Forelimb muscle (tissue), 1 donor: ENCODE measurements around the gene HIVEP3. TPM values are rescaled to one million over a fixed set of nuclear protein-coding genes. Genes with fewer than 3 reads are reported as not detected.

Source experiments
- DNase-seq: peaks from one replicate; pipeline ENCODE4 v3.0.0-alpha.2; 2013; ENCODE audit warnings: low read depth
- polyA plus RNA-seq: library from polyadenylated mRNA; unstranded; fragments of 120-200 nt; gene quantifications from one replicate; pipeline ENCODE4 v1.2.1, GENCODE V29; 2013; ENCODE audit not compliant: insufficient read length

Gene HIVEP3
- polyA plus RNA-seq, 1 donor, result 2.1 TPM

DNA sequence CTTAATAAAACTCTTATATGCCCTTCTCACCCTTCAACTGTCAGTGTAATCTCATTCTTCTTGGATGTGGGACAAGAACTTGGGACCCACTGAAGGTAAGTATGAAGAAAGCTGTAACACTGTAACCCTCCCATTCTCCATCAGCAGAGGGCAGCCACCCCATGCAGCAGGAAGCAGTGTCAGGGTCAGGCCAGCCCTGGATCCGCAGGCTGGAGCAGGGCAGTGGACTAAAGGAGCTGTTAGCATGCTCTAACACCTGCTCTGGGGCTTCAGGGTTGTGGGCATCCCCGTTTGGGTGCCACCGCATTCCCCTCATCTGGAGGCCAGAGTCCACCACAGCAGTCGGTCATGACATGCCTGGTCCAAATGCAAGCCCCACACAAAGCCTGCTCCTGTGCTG is 156.5 kb downstream of the HIVEP3 start:
- DNase-seq, result no peak

- DNase-seq, result no peak
These were observed 159.7 kb downstream of the HIVEP3 start for GRCh38 chr1:41758904-41759548.

- no peak for DNase-seq
These were observed 160.2 kb downstream of the HIVEP3 start for GRCh38 chr1:41758500-41758899.

DNA sequence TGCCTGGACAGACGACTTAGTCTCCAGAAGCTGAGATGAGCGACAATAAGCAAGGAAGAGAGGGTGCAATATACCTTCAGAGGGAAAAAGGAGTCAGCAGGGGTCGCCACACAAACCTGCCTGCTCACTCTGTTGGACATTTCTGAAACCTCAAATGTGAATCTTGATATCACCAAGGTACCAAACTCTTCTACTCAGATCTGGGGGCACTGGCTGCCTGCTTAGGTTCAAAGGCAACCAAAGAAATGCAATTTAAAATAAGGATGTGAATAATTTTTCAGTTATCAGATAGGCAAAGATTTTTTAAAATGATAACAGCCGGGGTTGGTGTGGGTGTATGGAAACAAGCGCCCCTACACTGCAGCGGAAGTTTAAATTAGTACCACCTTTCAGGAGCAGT is 164.2 kb downstream of the HIVEP3 start:
- no peak for DNase-seq

DNA sequence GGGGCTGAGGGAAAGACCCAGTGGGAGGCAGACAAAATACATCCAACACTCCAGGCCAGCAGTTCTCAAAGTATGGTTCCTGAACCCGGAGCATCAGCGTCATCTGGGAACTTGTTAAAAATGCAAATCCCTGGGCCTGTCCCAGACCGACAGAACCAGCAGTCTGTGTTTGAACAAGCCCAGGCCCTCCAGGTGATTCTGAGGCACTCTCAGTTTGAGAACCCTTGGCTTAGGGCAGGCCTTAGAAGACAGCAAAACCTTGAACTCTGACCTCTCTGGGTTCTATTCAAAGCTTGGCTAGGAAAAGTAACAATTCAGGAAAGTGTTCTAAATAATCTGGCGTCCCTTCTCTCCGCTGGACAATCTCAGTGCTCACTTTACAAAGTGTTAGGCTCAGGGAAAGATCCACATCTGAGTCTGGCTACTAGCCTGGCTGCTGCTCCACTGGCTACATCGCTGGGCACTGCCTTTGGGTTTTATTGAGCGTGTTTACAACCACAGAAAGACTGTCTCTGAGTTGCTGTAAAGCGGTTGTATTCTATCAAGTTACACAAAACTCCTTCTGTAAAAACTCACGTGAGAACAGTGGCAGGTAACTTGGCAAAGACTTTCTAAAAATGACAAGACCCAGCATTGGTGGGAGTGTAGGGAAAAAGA is 166.1 kb downstream of the HIVEP3 start:
- DNase-seq, result no peak

- DNase-seq, result no peak
These were observed 166.8 kb downstream of the HIVEP3 start for GRCh38 chr1:41751804-41752513.

DNA sequence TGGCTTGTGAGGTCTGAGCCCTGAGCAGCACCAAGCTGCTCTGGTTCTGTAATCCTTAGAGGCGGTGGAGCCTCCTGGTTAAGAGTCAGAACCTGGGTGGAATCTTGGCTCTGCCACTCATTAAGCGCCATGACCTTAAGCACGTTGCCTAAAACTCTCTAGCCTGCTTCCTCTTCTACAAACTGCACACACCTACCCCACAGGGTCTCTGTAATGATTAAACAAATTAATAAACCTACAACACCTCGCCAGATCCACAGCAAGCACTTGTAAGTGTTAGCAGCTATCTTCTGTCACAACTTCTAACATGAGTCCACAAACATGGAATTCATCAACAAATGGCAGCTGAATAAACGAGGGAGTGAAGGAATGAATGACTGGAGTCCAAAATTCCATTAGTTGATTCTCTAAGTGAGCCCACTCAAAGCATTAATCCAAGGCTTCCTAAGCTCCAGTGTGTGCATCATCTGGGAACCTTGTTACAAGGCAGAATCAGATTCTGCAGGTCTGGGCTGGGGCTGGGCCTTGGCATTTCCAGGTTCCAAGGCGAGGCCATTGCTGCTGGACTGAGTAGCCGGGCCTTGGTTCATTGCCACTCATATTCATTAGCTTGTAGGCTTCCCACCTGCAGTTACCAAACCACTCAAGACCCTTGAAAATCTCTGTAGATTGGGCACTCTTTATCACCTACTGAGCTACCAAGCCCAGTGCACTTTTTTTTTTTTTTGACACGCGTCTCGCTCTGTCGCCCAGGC is 168.6 kb downstream of the HIVEP3 start:
- no peak for DNase-seq

GRCh38 chr1:41745022-41745421 is 173.7 kb downstream of the HIVEP3 start:
- DNase-seq, result no peak

GRCh38 chr1:41743366-41743765 is 175.4 kb downstream of the HIVEP3 start:
- no peak for DNase-seq

DNA sequence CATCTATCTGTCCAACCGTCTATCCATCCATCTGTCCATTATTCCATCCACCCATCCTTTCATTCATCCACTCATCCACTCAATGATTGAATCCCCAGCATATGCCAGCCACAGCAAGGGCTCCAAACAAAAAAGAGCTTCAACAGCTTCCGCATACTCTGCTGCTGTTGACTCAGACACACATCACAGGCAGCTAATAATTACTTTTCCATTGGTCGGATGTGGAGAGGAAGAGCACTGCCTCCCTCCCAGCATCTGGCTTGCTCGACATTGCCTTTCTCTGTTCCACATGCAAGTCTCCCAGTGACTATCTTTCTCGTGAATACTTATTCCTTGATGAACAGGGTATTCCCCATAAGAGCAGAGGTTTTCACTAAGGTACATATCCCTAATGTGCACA is 176.5 kb downstream of the HIVEP3 start:
- DNase-seq, result no peak

DNA sequence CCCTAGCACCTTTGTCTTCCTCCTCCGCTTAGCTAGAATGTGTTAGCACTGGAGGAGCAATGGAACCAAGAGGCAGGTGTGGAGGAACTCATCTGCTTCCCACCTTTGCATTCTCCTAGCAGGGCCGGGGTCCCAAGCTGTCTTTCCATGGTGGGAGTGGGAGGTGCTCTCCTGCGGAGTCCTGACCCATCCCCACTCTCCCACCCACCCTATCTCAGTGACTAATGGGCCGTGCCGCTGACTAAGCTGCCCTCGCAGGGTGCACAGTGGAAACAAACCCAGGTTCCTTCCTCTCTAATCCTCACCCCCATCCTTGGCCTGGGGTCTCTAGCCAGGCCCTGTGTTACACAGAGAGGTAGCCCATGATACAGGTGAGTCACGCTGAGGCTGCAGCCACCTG is 177.5 kb downstream of the HIVEP3 start:
- no peak for DNase-seq

DNA sequence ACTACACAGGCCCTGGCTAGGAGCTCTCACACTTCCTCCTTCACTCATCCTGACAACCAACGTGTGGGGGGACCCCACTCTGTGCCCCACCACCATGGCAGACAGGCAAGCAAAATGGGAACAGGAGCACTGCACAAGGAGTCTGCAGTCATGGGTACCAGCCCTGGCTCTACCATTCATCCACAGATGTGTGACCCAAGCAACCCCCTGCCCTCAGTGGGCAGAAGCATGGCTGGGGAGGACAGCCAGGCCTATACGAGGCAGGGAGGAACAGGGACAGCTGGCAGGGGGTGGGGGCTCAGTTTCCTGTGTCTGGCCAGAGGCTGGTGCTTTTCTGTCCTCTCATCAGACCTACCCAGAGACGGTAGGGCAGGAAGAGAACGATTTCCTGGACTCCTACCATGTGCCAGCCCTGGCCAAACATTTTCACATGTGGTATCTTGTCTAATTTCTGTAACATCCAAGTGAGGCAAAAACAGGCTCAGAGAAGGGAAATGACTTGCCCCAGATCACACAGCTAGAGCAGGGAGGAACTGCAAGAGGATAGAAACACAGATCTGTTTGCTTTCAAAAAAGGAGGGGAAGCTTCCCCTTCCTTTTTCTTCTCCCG is 178.0 kb downstream of the HIVEP3 start:
- no peak for DNase-seq

- no peak for DNase-seq
These were observed 178.7 kb downstream of the HIVEP3 start for GRCh38 chr1:41740058-41740457.

DNA sequence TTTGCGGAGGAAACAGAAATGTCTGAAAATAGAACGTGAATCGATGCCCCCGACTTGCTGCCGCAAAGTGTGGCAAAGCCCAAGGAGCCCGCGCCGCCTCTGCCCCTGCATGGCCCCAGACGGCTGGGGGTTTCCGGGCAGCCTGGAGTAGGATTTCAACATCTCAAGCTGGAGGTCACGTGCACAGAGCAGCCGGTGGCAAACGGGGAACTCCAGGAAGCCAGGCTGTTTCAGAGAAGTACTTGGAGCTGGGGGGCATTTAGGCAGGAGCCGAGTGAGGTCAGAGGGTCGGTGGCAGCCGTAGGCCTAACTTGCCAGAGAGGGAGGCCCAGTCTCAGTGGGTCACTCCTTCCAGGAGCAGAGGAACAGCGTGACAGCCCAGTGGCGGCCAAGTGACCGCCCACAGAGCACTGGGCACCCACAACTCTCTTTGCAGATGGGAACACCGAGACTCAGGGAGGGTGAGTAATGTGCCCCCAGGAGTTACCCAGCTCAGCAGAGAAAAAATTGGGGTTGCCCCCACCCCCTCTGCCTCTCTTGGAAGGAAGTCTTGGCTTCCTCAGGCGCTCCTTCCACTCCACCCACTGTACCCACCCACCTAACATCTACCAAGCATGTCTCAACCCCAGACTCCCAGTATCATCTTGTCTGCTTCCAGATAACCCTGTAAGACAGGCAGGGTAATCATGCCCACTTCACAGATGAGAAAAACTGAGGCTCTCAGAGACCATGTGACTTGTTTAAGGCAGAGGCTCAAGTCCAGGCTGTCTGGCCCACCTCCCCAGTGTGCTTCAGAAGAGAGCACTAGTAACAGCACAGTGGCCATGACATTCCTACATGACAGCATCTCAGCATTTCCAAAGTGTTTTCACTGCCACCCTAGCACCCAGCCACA is 179.4 kb downstream of the HIVEP3 start:
- no peak for DNase-seq

DNA sequence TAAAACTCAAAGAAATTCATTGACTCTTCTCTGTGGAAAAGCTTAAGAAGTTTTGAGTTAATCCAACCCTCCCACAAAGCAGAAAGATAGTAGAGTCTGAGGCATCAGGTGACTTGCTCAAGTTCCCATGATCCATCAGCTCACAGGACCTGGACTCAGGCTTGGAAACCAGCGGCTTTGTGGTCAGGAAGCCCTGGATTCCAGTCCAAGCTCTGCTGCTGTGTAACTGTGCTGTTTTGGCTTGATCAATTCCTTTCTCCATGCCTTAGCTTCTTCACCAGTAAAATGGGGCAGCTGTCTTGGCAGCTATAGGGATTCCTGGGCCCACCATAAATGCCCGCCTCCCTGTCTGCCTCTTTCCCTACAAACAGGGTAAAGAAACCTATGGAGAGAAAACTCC is 180.2 kb downstream of the HIVEP3 start:
- DNase-seq, result no peak

DNA sequence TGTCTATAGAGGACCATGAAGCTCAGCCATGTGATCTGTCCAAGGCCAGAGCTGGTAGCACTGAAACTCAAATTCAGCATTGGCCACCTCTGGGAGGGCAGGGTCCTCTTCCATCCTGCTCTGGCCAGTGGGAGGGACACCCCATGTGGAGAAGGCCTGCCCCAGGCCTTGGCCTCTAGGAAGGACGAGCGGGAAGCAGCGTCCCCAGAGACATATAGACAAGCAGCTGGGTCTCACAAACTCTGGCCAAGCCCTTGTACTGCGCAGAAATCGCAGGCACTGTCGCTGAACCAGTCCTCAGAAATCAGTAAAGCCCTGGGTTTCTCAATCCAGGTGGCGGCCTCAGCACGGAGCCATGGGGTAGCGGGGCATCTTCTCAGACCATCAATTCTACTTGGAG is 180.7 kb downstream of the HIVEP3 start:
- DNase-seq, result no peak

DNA sequence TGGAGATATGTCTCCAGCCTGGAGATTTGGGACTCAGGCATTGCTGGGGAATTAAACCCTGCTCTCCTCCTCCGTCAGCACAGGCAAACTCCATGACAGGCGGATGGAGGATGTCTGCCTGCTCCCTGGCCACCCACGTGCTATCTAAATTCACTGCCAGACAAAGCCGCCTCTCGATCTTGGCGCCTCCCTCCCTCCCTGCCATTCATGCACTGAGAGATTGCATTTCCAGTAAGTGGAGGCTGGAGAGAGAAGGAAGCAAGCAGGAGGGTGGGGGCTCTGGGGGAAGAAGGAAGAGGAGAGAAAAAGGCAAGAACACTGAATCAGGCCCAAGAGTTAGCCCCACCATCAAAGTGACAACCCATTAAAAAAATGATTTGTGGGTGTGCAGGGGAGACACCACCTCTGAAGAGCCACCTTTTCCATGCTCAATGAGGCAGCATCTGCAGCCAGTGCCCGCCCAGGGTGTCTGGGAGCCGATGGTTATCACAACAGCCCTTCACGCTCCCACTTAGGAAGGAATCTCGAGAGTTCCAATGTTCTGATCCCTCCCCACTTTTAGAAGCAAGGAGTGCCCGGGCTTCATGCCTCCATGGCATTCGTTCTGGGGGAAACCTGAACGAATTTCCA is 183.0 kb downstream of the HIVEP3 start:
- no peak for DNase-seq

DNA sequence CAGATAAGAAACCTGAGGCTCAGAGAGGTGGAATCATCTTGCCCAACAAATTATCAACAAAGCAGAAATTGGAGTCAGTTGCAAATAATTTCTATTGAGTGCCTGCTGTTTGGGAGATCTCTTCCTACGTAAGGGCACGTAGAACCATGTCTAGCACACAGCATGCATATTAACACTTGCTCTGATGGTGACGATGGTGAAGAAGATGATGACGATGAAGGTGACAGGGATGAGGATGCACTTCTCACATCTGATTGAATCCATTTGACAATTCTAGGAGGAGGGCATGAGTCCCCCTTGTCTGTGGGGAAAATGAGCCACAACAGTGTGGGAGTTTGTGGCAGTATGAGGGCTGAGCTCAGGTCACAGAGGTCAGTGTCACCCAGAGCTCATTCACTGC is 183.6 kb downstream of the HIVEP3 start:
- DNase-seq, result no peak

GRCh38 chr1:41734201-41734970 is 184.3 kb downstream of the HIVEP3 start:
- DNase-seq, result no peak

DNA sequence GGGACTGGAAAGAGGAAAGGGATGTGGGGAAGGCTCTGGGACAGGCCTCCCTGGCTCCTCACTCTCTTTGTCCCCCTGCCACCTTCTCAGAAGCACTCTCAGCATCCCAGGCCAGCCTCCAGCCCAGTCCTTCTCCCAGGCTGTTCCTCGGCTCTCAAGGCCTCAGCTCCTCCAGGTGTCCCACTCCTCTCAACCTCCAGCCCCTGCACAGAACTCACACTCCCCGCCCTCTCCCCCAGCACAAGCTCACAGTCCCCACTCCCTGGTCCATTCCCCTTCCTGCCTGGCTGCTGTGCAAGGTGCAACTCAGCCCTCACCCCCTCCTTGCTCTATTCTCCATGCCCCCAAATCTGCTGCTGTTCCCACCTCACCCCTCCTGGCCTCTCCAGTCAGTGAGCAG is 185.0 kb downstream of the HIVEP3 start:
- no peak for DNase-seq
